Mesenchymal stem cell (in vitro differentiated cells and primary cell): ENCODE results near the gene HNRNPL.

Source experiments
- DNase-seq: peaks from one replicate; pipeline ENCODE4 v3.0.0-alpha.2; 2013
- H2AFZ ChIP-seq: one replicate; pipeline ENCODE4 v1.6.1; 2013; ENCODE audit warnings: low read depth, mild to moderate bottlenecking, control low read depth, inconsistent platforms, low read length, moderate library complexity
- H2AK5ac ChIP-seq: 2 replicates; pipeline ENCODE4 v1.6.1; 2013; ENCODE audit warnings: low read length, moderate library complexity, mild to moderate bottlenecking, inconsistent platforms; ENCODE audit not compliant: severe bottlenecking
- H2BK120ac ChIP-seq: one replicate; pipeline ENCODE4 v1.6.1; 2013; ENCODE audit warnings: low read depth, mild to moderate bottlenecking, inconsistent platforms, low read length, moderate library complexity
- H2BK12ac ChIP-seq, 2 experiments: one replicate each; pipeline ENCODE4 v1.6.1; 2013; ENCODE audit warnings: inconsistent platforms in 2 of 2, low read length in 2 of 2, mild to moderate bottlenecking in 2 of 2, moderate library complexity in 2 of 2, control low read depth in 1 of 2
- H2BK15ac ChIP-seq: one replicate; pipeline ENCODE4 v1.6.1; 2013; ENCODE audit warnings: mild to moderate bottlenecking, low read depth, inconsistent platforms; ENCODE audit not compliant: poor library complexity, severe bottlenecking
- H2BK5ac ChIP-seq: 2 replicates; pipeline ENCODE4 v1.6.1; 2013; ENCODE audit warnings: low read depth, mild to moderate bottlenecking, low read length, control low read depth, inconsistent platforms; ENCODE audit not compliant: poor library complexity, severe bottlenecking
- H3K14ac ChIP-seq, 2 experiments: one replicate each; pipeline ENCODE4 v1.6.1; 2013; ENCODE audit warnings: inconsistent platforms in 2 of 2, low read length in 2 of 2, control low read depth in 1 of 2, mild to moderate bottlenecking in 1 of 2, moderate library complexity in 1 of 2
- H3K18ac ChIP-seq, 2 experiments: one replicate each; pipeline ENCODE4 v1.6.1; 2013; ENCODE audit warnings: inconsistent platforms in 2 of 2, low read length in 2 of 2, control low read depth in 1 of 2, low read depth in 1 of 2, mild to moderate bottlenecking in 1 of 2
- H3K23ac ChIP-seq, 2 experiments: one replicate each; pipeline ENCODE4 v1.6.1; 2013; ENCODE audit warnings: inconsistent platforms in 2 of 2, low read length in 2 of 2, mild to moderate bottlenecking in 2 of 2, moderate library complexity in 2 of 2, control low read depth in 1 of 2
- H3K27ac ChIP-seq: 2 replicates; pipeline ENCODE4 v1.5.1; 2013; ENCODE audit warnings: mild to moderate bottlenecking, moderate library complexity, low read length, control low read depth, inconsistent platforms; ENCODE audit not compliant: poor library complexity, severe bottlenecking
- H3K27me3 ChIP-seq, 2 experiments: 2 replicates each; pipeline versions ENCODE4 v1.6.1 to v1.7.0; 2013; ENCODE audit warnings: low read length in 2 of 2, mild to moderate bottlenecking in 2 of 2, moderate library complexity in 2 of 2, control low read depth in 1 of 2, inconsistent platforms in 1 of 2; ENCODE audit not compliant: control insufficient read depth in 1 of 2, insufficient read depth in 1 of 2
- H3K36me3 ChIP-seq, 2 experiments: 2 replicates each; pipeline versions ENCODE4 v1.6.1 to v1.7.0; 2013; ENCODE audit warnings: low read length in 2 of 2, control low read depth in 1 of 2, inconsistent platforms in 1 of 2, low read depth in 1 of 2, mild to moderate bottlenecking in 1 of 2; ENCODE audit not compliant: insufficient read depth in 2 of 2, control insufficient read depth in 1 of 2
- H3K4ac ChIP-seq, 2 experiments: one replicate each; pipeline ENCODE4 v1.6.1; 2013; ENCODE audit warnings: inconsistent platforms in 2 of 2, low read length in 2 of 2, mild to moderate bottlenecking in 2 of 2, moderate library complexity in 2 of 2, control low read depth in 1 of 2, low read depth in 1 of 2
- H3K4me1 ChIP-seq: 2 replicates; pipeline ENCODE4 v1.6.1; 2013; ENCODE audit warnings: low read depth, low read length, control low read depth; ENCODE audit not compliant: control insufficient read depth, insufficient read depth
- H3K4me2 ChIP-seq: 2 replicates; pipeline ENCODE4 v1.6.1; 2013; ENCODE audit warnings: low read length, mild to moderate bottlenecking, inconsistent platforms; ENCODE audit not compliant: poor library complexity, severe bottlenecking
- H3K4me3 ChIP-seq, 2 experiments: 2 replicates each; pipeline versions ENCODE4 v1.5.1 to v1.7.0; 2013; ENCODE audit warnings: low read length in 2 of 2, mild to moderate bottlenecking in 2 of 2, control low read depth in 1 of 2, low read depth in 1 of 2; ENCODE audit not compliant: insufficient read depth in 1 of 2
- H3K79me1 ChIP-seq: replicated peaks from 2 replicates; pipeline ENCODE4 v1.6.1; 2013; ENCODE audit warnings: mild to moderate bottlenecking, control low read depth, low read length, inconsistent platforms; ENCODE audit not compliant: poor library complexity, severe bottlenecking
- H3K9ac ChIP-seq: 2 replicates; pipeline ENCODE4 v1.7.0; 2013; ENCODE audit warnings: mild to moderate bottlenecking, low read length, moderate library complexity
- H3K9me3 ChIP-seq: 2 replicates; pipeline ENCODE4 v1.7.0; 2013; ENCODE audit warnings: mild to moderate bottlenecking, low read length; ENCODE audit not compliant: control insufficient read depth
- H4K8ac ChIP-seq: one replicate; pipeline ENCODE4 v1.6.1; 2013; ENCODE audit warnings: inconsistent platforms, mild to moderate bottlenecking, low read length, moderate library complexity
- H4K91ac ChIP-seq: one replicate; pipeline ENCODE4 v1.6.1; 2013; ENCODE audit warnings: mild to moderate bottlenecking, low read length, inconsistent platforms
- WGBS: methylation state at CpG from one replicate; pipeline ENCODE4 v1.1.7; 2013; ENCODE audit warnings: mixed read lengths; 5-methylcytosine and 5-hydroxymethylcytosine counted together

HNRNPL gene

GRCh38 chr19:38845374-38846024, 4.3 kb downstream of the HNRNPL start:
- no peak for DNase-seq
- no peaks in the 10 kb centered on the region for H3K27me3 ChIP-seq
- WGBS: 97% methylated on average over 10 of the region's 14 CpGs
- no peak overlapping the region for H3K27ac ChIP-seq
- H2BK15ac ChIP-seq: no peak overlapping the region
- no peak overlapping the region for H2BK5ac ChIP-seq
- no peak overlapping the region for H3K4me2 ChIP-seq
- no peak overlapping the region for H2AK5ac ChIP-seq
- H2BK12ac ChIP-seq: no peak overlapping the region
- H3K4me1 ChIP-seq: peaks cover 14% of the 10 kb centered on the region
- H3K9ac ChIP-seq: no peak overlapping the region
- no peak overlapping the region for H3K4ac ChIP-seq
- no peak overlapping the region for H2AFZ ChIP-seq
- H2BK120ac ChIP-seq: no peak overlapping the region
- H4K91ac ChIP-seq: no peak overlapping the region
- peaks cover 5% of the 10 kb centered on the region for H3K79me1 ChIP-seq
- no peak overlapping the region for H3K4me3 ChIP-seq
- no peaks in the 10 kb centered on the region for H3K9me3 ChIP-seq
- no peak overlapping the region for H3K18ac ChIP-seq
- peaks cover 70 to 72% of the 10 kb centered on the region in 2 experiments for H3K36me3 ChIP-seq
- H3K14ac ChIP-seq: no peak overlapping the region
- no peak overlapping the region for H4K8ac ChIP-seq
- no peak overlapping the region for H3K23ac ChIP-seq

- DNase-seq: no peak
- Histone ChIP-seq H3K23ac (no peak overlapping the region), H2BK15ac (no peak overlapping the region), H3K9me3 (no peaks in the 10 kb centered on the region), H3K4ac (no peak overlapping the region), H3K4me1 (peaks cover 15% of the 10 kb centered on the region), H2BK12ac (no peak overlapping the region), H3K79me1 (peaks cover 7% of the 10 kb centered on the region), H2AK5ac (no peak overlapping the region), H3K9ac (no peak overlapping the region), H4K91ac (no peak overlapping the region), H3K14ac (no peak overlapping the region), H3K36me3 (peaks cover 83 to 84% of the 10 kb centered on the region in 2 experiments), H3K4me3 (no peak overlapping the region), H2BK5ac (no peak overlapping the region), H4K8ac (no peak overlapping the region), H3K27me3 (no peaks in the 10 kb centered on the region), H3K4me2 (no peak overlapping the region), H2AFZ (no peak overlapping the region), H3K27ac (no peak overlapping the region), H2BK120ac (no peak overlapping the region), H3K18ac (no peak overlapping the region)
- WGBS: 99% methylated on average over 11 of the region's 11 CpGs
Measured at GRCh38 chr19:38844093-38844686, 5.6 kb downstream of the HNRNPL start.

- no peak overlapping the region for H3K4ac ChIP-seq
- H4K91ac ChIP-seq: no peak overlapping the region
- H3K23ac ChIP-seq: no peak overlapping the region
- no peak overlapping the region for H3K4me2 ChIP-seq
- no peak for DNase-seq
- H3K14ac ChIP-seq: no peak overlapping the region
- H3K18ac ChIP-seq: no peak overlapping the region
- no peak overlapping the region for H2BK12ac ChIP-seq
- no peak overlapping the region for H3K9ac ChIP-seq
- H3K36me3 ChIP-seq: peaks cover 92 to 93% of the 10 kb centered on the region in 2 experiments
- H3K79me1 ChIP-seq: peaks cover 9% of the 10 kb centered on the region
- H2BK15ac ChIP-seq: no peak overlapping the region
- H2BK120ac ChIP-seq: no peak overlapping the region
- H3K27ac ChIP-seq: no peak overlapping the region
- H3K4me3 ChIP-seq: no peak overlapping the region
- H4K8ac ChIP-seq: peak overlapping the region; percentile 35
- no peaks in the 10 kb centered on the region for H3K27me3 ChIP-seq
- 97% methylated on average over 9 of the region's 9 CpGs for WGBS
- no peak overlapping the region for H2BK5ac ChIP-seq
- no peaks in the 10 kb centered on the region for H3K9me3 ChIP-seq
- H2AFZ ChIP-seq: no peak overlapping the region
- H2AK5ac ChIP-seq: no peak overlapping the region
- peaks cover 17% of the 10 kb centered on the region for H3K4me1 ChIP-seq
Measured at GRCh38 chr19:38843175-38843758, 6.5 kb downstream of the HNRNPL start.

- H3K36me3 ChIP-seq: peaks cover 97 to 98% of the 10 kb centered on the region in 2 experiments
- no peak overlapping the region for H4K8ac ChIP-seq
- no peak overlapping the region for H3K14ac ChIP-seq
- peaks cover 14% of the 10 kb centered on the region for H3K79me1 ChIP-seq
- H2BK5ac ChIP-seq: no peak overlapping the region
- peaks cover 15% of the 10 kb centered on the region for H3K4me1 ChIP-seq
- DNase-seq: no peak
- H2AK5ac ChIP-seq: no peak overlapping the region
- H2BK12ac ChIP-seq: no peak overlapping the region
- H2BK15ac ChIP-seq: no peak overlapping the region
- no peak overlapping the region for H3K23ac ChIP-seq
- 95% methylated on average over 17 of the region's 17 CpGs for WGBS
- no peak overlapping the region for H2AFZ ChIP-seq
- H3K9ac ChIP-seq: no peak overlapping the region
- H3K4me2 ChIP-seq: no peak overlapping the region
- H3K4me3 ChIP-seq: no peak overlapping the region
- H2BK120ac ChIP-seq: no peak overlapping the region
- H3K18ac ChIP-seq: no peak overlapping the region
- no peaks in the 10 kb centered on the region for H3K27me3 ChIP-seq
- H3K27ac ChIP-seq: no peak overlapping the region
- no peak overlapping the region for H3K4ac ChIP-seq
- H4K91ac ChIP-seq: no peak overlapping the region
- no peaks in the 10 kb centered on the region for H3K9me3 ChIP-seq
Measured at GRCh38 chr19:38842439-38843174, 7.2 kb downstream of the HNRNPL start.
